Lung (tissue), 12 donors: ENCODE measurements around the gene SLC25A36. TPM values are rescaled to one million over a fixed set of nuclear protein-coding genes. Genes with fewer than 3 reads are reported as not detected.
A peak's percentile ranks its signal among the peaks of the same experiment; 100 is the strongest.

Experiments used
- ATAC-seq: fragments of 200-7000 bp; cut with Tn5 transposase; one replicate; pipeline ENCODE4 v1.9.1; 2020; ENCODE audit warnings: moderate number of reproducible peaks; ENCODE audit not compliant: insufficient read depth, low FRiP score
- DNase-seq, 3 donors: peaks; one replicate each; pipeline ENCODE4 v3.0.0-alpha.2; 2013 to 2017
- H3K27ac ChIP-seq, 2 donors: one replicate each; pipeline ENCODE4 v1.5.1; 2013; ENCODE audit warnings: mild to moderate bottlenecking in 2 of 2, moderate library complexity in 2 of 2, control low read depth in 1 of 2, inconsistent platforms in 1 of 2, low read depth in 1 of 2, low read length in 1 of 2
- H3K27me3 ChIP-seq, 3 donors: one replicate each; pipeline ENCODE4 v1.5.1; 2013; ENCODE audit warnings: low read length in 2 of 3; ENCODE audit not compliant: control insufficient read depth in 3 of 3, insufficient read depth in 3 of 3
- H3K36me3 ChIP-seq, 4 donors: one replicate each; pipeline ENCODE4 v1.5.1; 2013; ENCODE audit warnings: low read length in 4 of 4, mild to moderate bottlenecking in 1 of 4, moderate library complexity in 1 of 4; ENCODE audit not compliant: control insufficient read depth in 4 of 4, insufficient read depth in 4 of 4
- H3K4me1 ChIP-seq, 5 donors: one replicate each; pipeline ENCODE4 v1.5.1; 2013; ENCODE audit warnings: low read length in 5 of 5, mild to moderate bottlenecking in 2 of 5, moderate library complexity in 1 of 5; ENCODE audit not compliant: control insufficient read depth in 5 of 5, insufficient read depth in 5 of 5
- H3K4me3 ChIP-seq: one replicate; pipeline ENCODE4 v1.5.1; 2013; ENCODE audit warnings: mild to moderate bottlenecking, control low read depth, moderate library complexity
- H3K9ac ChIP-seq, 2 donors: one replicate each; pipeline ENCODE4 v1.5.1; 2013; ENCODE audit warnings: low read length in 2 of 2, control low read depth in 1 of 2; ENCODE audit not compliant: insufficient read depth in 1 of 2
- H3K9me3 ChIP-seq, 4 donors: one replicate each; pipeline ENCODE4 v1.5.1; 2013; ENCODE audit warnings: low read length in 3 of 4, mild to moderate bottlenecking in 1 of 4, moderate library complexity in 1 of 4; ENCODE audit not compliant: control insufficient read depth in 4 of 4, insufficient read depth in 3 of 4
- WGBS, 2 donors: extraction: QIAGEN DNeasy Blood & Tissue Kit; methylation state at CpG; one replicate each; pipeline ENCODE4 v1.1.7; 2013; 5-methylcytosine and 5-hydroxymethylcytosine counted together
- polyA plus RNA-seq, 2 donors: library from polyadenylated mRNA; stranded (reverse); fragments of 200-250 nt; gene quantifications; one replicate each; pipeline ENCODE4 v1.2.1, GENCODE V29; 2013
- total RNA-seq, 2 donors: library from RNA; depleted of rRNA in 1 of 2; stranded (reverse); fragments of >200 nt in 1 of 2; gene quantifications; one replicate each; pipeline ENCODE4 v1.2.1, GENCODE V29; 2014 to 2021
- TF ChIP-seq, protein P1 (sequence below): IDR thresholded peaks from 2 replicates; pipeline ENCODE4 v1.5.1; 2012; ENCODE audit warnings: mild to moderate bottlenecking; ENCODE audit errors: control extremely low read depth, extremely low read depth
- donor health status: control.
- donor health status: control.
- donor health status: Bipolar disorder and iron deficiency.
- donor health status: healthy.
- donor health status: DM: yes; HTN: yes; CAD: no.

The SLC25A36 gene
- total and polyA plus RNA-seq, 4 donors, result 16.9 to 289 (median 55.2) TPM

DNA sequence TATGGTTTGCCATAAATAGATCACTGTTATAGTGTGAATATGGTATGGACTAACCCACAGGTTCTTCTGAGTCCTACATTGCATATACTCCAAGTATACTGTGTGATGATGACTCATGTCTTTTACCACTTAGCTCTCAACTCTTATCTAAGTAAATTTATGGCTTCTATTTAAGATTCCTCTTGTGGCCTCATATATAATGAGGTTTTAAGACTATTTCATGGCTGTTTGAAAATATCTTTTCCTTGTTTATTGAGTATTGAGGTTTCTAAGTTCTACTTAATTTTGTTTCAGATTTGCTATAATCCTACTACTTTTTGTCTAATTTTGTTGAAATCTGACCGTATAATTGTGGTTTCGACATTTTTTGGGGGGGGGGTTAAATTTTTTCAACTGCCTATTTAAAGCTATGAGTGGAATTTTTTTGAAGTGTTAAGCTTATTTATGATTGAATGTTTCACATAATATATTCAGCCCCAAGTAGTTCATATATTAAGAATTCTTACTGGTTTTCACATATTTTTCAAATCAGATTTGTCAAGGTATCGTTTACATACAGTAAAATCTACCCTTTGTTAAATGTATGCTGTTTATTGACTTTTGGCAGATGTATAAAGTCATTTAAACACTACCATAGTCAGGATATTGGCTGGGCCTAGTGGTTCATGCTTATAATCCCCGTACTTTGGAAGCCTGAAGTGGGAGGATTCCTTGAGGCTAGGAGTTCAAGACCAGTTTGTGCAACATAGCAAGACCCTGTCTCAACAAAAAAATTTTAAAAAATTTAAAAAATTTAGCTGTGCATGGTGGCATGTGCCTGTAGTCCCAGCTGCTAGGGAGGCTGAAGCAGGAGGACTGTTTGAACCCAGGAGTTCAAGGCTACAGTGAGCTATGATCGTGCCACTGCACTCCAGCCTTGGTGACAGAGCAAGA is 11.7 kb downstream of the SLC25A36 start:
- DNase-seq (no peak), ATAC-seq (no peak)
- no peaks in the 10 kb centered on the region for H3K27me3 ChIP-seq
- TF ChIP-seq, protein P1, sequence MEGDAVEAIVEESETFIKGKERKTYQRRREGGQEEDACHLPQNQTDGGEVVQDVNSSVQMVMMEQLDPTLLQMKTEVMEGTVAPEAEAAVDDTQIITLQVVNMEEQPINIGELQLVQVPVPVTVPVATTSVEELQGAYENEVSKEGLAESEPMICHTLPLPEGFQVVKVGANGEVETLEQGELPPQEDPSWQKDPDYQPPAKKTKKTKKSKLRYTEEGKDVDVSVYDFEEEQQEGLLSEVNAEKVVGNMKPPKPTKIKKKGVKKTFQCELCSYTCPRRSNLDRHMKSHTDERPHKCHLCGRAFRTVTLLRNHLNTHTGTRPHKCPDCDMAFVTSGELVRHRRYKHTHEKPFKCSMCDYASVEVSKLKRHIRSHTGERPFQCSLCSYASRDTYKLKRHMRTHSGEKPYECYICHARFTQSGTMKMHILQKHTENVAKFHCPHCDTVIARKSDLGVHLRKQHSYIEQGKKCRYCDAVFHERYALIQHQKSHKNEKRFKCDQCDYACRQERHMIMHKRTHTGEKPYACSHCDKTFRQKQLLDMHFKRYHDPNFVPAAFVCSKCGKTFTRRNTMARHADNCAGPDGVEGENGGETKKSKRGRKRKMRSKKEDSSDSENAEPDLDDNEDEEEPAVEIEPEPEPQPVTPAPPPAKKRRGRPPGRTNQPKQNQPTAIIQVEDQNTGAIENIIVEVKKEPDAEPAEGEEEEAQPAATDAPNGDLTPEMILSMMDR, result no peak
- H3K4me3 ChIP-seq, result no peak overlapping the region
- no peak overlapping the region for H3K27ac ChIP-seq
- no peaks in the 10 kb centered on the region for H3K36me3 ChIP-seq
- H3K9ac ChIP-seq, result peak overlapping the region in 1 of 2 donors; percentile 19
- H3K4me1 ChIP-seq, result peaks cover 8 to 53% (median 18%) of the 10 kb centered on the region in 5 donors
- 72 to 75% methylated on average over 5 of the region's 5 CpGs for WGBS, 2 donors
- H3K9me3 ChIP-seq, result no peaks in the 10 kb centered on the region

DNA sequence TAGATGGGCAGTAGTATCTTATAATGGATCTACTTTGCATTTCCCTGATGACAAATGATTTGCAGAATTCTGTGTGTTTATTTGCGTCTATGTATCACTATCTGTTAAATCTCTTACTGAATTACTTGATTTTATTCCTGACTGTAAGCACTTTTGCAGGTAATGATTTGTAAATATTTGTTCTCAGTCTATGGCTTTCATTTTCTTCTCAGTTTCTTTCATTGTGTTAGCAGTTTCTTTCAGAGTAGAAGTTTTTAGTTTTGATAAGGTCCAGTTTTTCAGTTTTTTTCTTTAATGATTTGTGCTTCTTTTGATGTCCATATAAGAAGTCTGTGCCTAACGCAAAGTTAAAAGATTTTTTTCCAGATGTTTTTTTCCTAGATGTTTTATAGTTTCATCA is 12.9 kb downstream of the SLC25A36 start:
- Histone ChIP-seq H3K9me3 (no peaks in the 10 kb centered on the region), H3K4me1 (peaks cover 8 to 46% (median 14%) of the 10 kb centered on the region in 5 donors), H3K9ac (no peak overlapping the region), H3K27ac (no peak overlapping the region), H3K27me3 (no peaks in the 10 kb centered on the region), H3K36me3 (peaks cover 0 to 4% (median 1%) of the 10 kb centered on the region in 4 donors), H3K4me3 (no peak overlapping the region)
- 64 to 76% methylated on average over 2 of the region's 2 CpGs for WGBS, 2 donors
- DNase-seq (no peak), ATAC-seq (no peak)
- TF ChIP-seq, protein P1, result no peak

DNA sequence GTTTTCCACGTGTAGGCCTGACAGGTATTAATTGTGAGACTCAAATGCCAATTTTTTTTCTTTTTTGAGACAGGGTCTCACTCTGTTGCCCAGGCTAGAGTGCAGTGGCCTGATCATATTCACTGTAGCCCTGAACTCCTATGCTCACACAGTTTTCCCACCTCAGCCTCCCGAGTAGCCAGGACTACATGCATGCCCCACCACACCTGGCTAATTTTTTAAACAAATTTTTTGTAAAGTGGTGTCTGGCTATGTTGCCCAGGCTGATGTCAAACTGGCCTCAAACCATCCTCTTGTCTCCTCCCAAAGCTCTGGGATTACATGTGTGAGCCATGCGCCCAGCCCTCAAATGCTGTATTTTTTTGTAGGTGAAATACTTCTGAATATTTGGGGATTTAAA is 14.0 kb downstream of the SLC25A36 start:
- Histone ChIP-seq H3K4me3 (no peak overlapping the region), H3K27ac (no peak overlapping the region), H3K36me3 (peaks cover 0 to 12% (median 8%) of the 10 kb centered on the region in 4 donors), H3K4me1 (peaks cover 3 to 41% (median 9%) of the 10 kb centered on the region in 5 donors), H3K9me3 (no peaks in the 10 kb centered on the region), H3K27me3 (no peaks in the 10 kb centered on the region), H3K9ac (peak overlapping the region in 1 of 2 donors; percentile 4)
- WGBS, 2 donors, result 77 to 89% methylated on average over 3 of the region's 3 CpGs
- DNase-seq, result no peak
- ATAC-seq, result no peak
- TF ChIP-seq, protein P1, result no peak
